Neural progenitor cell (in vitro differentiated cells): Measurements from ENCODE around the gene EPX. TPM values are rescaled to one million over a fixed set of nuclear protein-coding genes. Genes with fewer than 3 reads are reported as not detected.

Source experiments
- DNase-seq: peaks from one replicate; pipeline ENCODE4 v3.0.0-alpha.2; 2016; ENCODE audit warnings: low spot score
- H2AFZ ChIP-seq: fragments of 200-600 bp; sonication (generic); replicated peaks from 2 replicates; pipeline ENCODE4 v1.6.1; 2016; ENCODE audit warnings: antibody characterized with exemption
- H3F3A ChIP-seq: fragments of 200-600 bp; sonication (generic); 2 replicates; pipeline ENCODE4 v1.6.1; 2016; ENCODE audit warnings: antibody characterized with exemption, low read depth
- H3K27ac ChIP-seq: fragments of 200-600 bp; sonication (generic); 2 replicates; pipeline ENCODE4 v1.5.1; 2016; ENCODE audit warnings: mild to moderate bottlenecking
- H3K27me3 ChIP-seq: fragments of 200-600 bp; sonication (generic); 2 replicates; pipeline ENCODE4 v1.6.1; 2016; ENCODE audit warnings: mild to moderate bottlenecking, moderate library complexity
- H3K36me3 ChIP-seq: fragments of 200-600 bp; sonication (generic); 2 replicates; pipeline ENCODE4 v1.5.1; 2016
- H3K4me1 ChIP-seq: fragments of 200-600 bp; sonication (generic); 2 replicates; pipeline ENCODE4 v1.6.1; 2016; ENCODE audit warnings: mixed run types
- H3K4me2 ChIP-seq: fragments of 200-600 bp; sonication (generic); 2 replicates; pipeline ENCODE4 v1.6.1; 2016
- H3K4me3 ChIP-seq: fragments of 200-600 bp; sonication (generic); 2 replicates; pipeline ENCODE4 v1.5.1; 2016
- H3K79me2 ChIP-seq: fragments of 200-600 bp; sonication (generic); 2 replicates; pipeline ENCODE4 v1.6.1; 2016; ENCODE audit warnings: low read depth
- H3K9ac ChIP-seq: fragments of 200-600 bp; sonication (generic); 2 replicates; pipeline ENCODE4 v1.6.1; 2016
- H3K9me3 ChIP-seq: fragments of 200-600 bp; sonication (generic); 2 replicates; pipeline ENCODE4 v1.5.1; 2016; ENCODE audit warnings: low read depth
- H4K20me1 ChIP-seq: fragments of 200-600 bp; sonication (generic); 2 replicates; pipeline ENCODE4 v1.6.1; 2016; ENCODE audit warnings: low read depth
- H3K27ac Mint-ChIP-seq: 3 replicates; pipeline ENCODE4 v1.8.0; 2021; ENCODE audit warnings: mixed read lengths
- H3K27me3 Mint-ChIP-seq: 2 replicates; pipeline ENCODE4 v1.8.0; 2022; ENCODE audit warnings: low read depth, mild to moderate bottlenecking, inconsistent platforms, moderate library complexity, mixed read lengths; ENCODE audit not compliant: insufficient read depth
- H3K36me3 Mint-ChIP-seq: 3 replicates; pipeline ENCODE4 v1.8.0; 2021; ENCODE audit warnings: mixed read lengths
- H3K4me1 Mint-ChIP-seq: 3 replicates; pipeline ENCODE4 v1.8.0; 2021; ENCODE audit warnings: mixed read lengths
- H3K4me3 Mint-ChIP-seq: 3 replicates; pipeline ENCODE4 v1.8.0; 2021; ENCODE audit warnings: mild to moderate bottlenecking, moderate library complexity, mixed read lengths
- H3K9me3 Mint-ChIP-seq: 3 replicates; pipeline ENCODE4 v1.8.0; 2020; ENCODE audit warnings: mixed read lengths
- EZH2 ChIP-seq: fragments of 200-600 bp; sonication (generic); IDR thresholded peaks from 2 replicates; pipeline ENCODE4 v1.6.1; 2017; ENCODE audit warnings: antibody characterized with exemption, mild to moderate bottlenecking, moderate library complexity
- EZH2phosphoT487 ChIP-seq: fragments of 200-600 bp; sonication (generic); IDR thresholded peaks from 2 replicates; pipeline ENCODE4 v1.6.1; 2017; ENCODE audit warnings: antibody characterized with exemption
- total RNA-seq: library from RNA; depleted of rRNA; stranded (reverse); fragments of >200 nt; gene quantifications from 2 replicates; pipeline ENCODE4 v1.2.3, GENCODE V29; 2015; ENCODE audit warnings: low replicate concordance
- TF ChIP-seq, protein P1 (sequence below): fragments of 200-600 bp; sonication (generic); IDR thresholded peaks from 2 replicates; pipeline ENCODE4 v1.5.1; 2017; ENCODE audit warnings: antibody characterized with exemption, mild to moderate bottlenecking

The EPX gene
- total RNA-seq, 1 donor from 2014 or later, result not detected

GRCh38 chr17:58186591-58186990 is 5.9 kb upstream of the EPX start:
- no peak overlapping the region for H3K4me2 ChIP-seq
- no peak overlapping the region for H2AFZ ChIP-seq
- no peaks in the 10 kb centered on the region for H3K79me2 ChIP-seq
- Mint-ChIP-seq H3K27ac (no peak overlapping the region), H3K27me3 (peaks cover 11% of the 10 kb centered on the region), H3K4me1 (peaks cover 7% of the 10 kb centered on the region), H3K9me3 (no peaks in the 10 kb centered on the region), H3K4me3 (no peak overlapping the region), H3K36me3 (no peaks in the 10 kb centered on the region)
- no peaks in the 10 kb centered on the region for H4K20me1 ChIP-seq
- H3F3A ChIP-seq, result no peaks in the 10 kb centered on the region
- no peak for DNase-seq
- no peak overlapping the region for H3K9ac ChIP-seq
- H3K27ac ChIP-seq, result no peak overlapping the region
- TF ChIP-seq, protein P1, sequence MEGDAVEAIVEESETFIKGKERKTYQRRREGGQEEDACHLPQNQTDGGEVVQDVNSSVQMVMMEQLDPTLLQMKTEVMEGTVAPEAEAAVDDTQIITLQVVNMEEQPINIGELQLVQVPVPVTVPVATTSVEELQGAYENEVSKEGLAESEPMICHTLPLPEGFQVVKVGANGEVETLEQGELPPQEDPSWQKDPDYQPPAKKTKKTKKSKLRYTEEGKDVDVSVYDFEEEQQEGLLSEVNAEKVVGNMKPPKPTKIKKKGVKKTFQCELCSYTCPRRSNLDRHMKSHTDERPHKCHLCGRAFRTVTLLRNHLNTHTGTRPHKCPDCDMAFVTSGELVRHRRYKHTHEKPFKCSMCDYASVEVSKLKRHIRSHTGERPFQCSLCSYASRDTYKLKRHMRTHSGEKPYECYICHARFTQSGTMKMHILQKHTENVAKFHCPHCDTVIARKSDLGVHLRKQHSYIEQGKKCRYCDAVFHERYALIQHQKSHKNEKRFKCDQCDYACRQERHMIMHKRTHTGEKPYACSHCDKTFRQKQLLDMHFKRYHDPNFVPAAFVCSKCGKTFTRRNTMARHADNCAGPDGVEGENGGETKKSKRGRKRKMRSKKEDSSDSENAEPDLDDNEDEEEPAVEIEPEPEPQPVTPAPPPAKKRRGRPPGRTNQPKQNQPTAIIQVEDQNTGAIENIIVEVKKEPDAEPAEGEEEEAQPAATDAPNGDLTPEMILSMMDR, result no peak
- TF ChIP-seq EZH2, result no peak
- no peak for TF ChIP-seq EZH2phosphoT487
- no peaks in the 10 kb centered on the region for H3K9me3 ChIP-seq
- peaks cover 5% of the 10 kb centered on the region for H3K27me3 ChIP-seq
- H3K36me3 ChIP-seq, result no peaks in the 10 kb centered on the region
- H3K4me3 ChIP-seq, result no peak overlapping the region
- no peaks in the 10 kb centered on the region for H3K4me1 ChIP-seq

DNA sequence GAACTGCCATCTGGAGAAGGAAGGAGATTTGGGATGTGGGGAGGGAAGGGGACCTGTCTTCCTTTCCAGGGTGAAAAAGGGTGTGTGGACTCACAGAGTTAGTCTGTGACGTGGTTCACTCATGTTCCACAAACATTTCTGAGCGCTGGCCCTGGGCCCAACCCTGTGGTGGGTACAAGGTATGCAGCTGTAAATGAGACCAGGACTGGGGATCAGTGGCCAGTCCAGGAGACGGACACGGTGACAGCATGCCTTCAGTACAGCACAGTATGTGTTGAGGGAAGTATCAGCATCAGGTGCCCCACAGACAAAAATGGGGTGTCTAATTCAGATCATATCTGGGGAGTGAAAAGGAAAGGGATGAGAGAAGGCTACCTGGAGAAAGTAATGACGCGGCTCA is 5.5 kb upstream of the EPX start:
- DNase-seq, result no peak
- Histone ChIP-seq H3K4me1 (no peaks in the 10 kb centered on the region), H3K36me3 (no peaks in the 10 kb centered on the region), H3K4me2 (no peak overlapping the region), H3K27ac (no peak overlapping the region), H4K20me1 (no peaks in the 10 kb centered on the region), H3K27me3 (peaks cover 5% of the 10 kb centered on the region), H3K9ac (no peak overlapping the region), H3K79me2 (no peaks in the 10 kb centered on the region), H3K9me3 (no peaks in the 10 kb centered on the region), H3F3A (no peaks in the 10 kb centered on the region), H3K4me3 (no peak overlapping the region), H2AFZ (no peak overlapping the region)
- Mint-ChIP-seq H3K36me3 (no peaks in the 10 kb centered on the region), H3K27ac (no peak overlapping the region), H3K4me1 (peaks cover 7% of the 10 kb centered on the region), H3K27me3 (peaks cover 12% of the 10 kb centered on the region), H3K4me3 (no peak overlapping the region), H3K9me3 (no peaks in the 10 kb centered on the region)
- TF ChIP-seq EZH2phosphoT487 (no peak), EZH2 (no peak)
- TF ChIP-seq, protein P1, result no peak

DNA sequence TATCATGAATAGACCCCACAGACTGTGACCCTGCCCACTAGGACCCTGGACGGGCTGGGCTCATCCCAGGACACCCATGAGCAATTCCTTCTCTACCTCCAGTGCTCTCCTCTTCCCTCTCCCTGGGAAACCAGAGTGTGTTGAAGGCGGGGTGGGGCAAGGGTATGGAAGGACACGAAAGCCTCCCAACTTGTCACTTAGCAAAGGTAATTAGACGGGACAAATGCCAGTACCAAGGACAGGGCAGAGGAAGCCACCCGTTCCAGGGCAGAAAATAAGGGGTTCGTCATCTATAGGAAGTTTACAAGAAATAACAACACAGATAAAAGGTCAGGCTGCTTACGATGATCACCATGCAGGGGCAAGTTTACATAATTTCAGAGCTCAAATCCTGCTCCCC is 4.9 kb upstream of the EPX start:
- Mint-ChIP-seq H3K4me3 (no peak overlapping the region), H3K9me3 (no peaks in the 10 kb centered on the region), H3K27me3 (peaks cover 16% of the 10 kb centered on the region), H3K36me3 (no peaks in the 10 kb centered on the region), H3K4me1 (peaks cover 7% of the 10 kb centered on the region), H3K27ac (no peak overlapping the region)
- Histone ChIP-seq H3K36me3 (no peaks in the 10 kb centered on the region), H3F3A (no peaks in the 10 kb centered on the region), H4K20me1 (no peaks in the 10 kb centered on the region), H3K4me2 (no peak overlapping the region), H3K9me3 (no peaks in the 10 kb centered on the region), H3K27ac (no peak overlapping the region), H3K4me1 (no peaks in the 10 kb centered on the region), H3K9ac (no peak overlapping the region), H2AFZ (no peak overlapping the region), H3K27me3 (peaks cover 5% of the 10 kb centered on the region), H3K4me3 (no peak overlapping the region), H3K79me2 (no peaks in the 10 kb centered on the region)
- DNase-seq, result no peak
- TF ChIP-seq, protein P1, result no peak
- no peak for TF ChIP-seq EZH2
